Natural killer cell treated with Interleukin-12 subunit alpha and Interleukin-12 subunit beta and Interleukin-15 and Interleukin-18, amount 100 ng/mL, for 72 hours (primary cell): Measurements from ENCODE around the gene TAF7L. TPM values are rescaled to one million over a fixed set of nuclear protein-coding genes. Genes with fewer than 3 reads are reported as not detected.
"Not testable (repeated sequence)": the region's sequence is repeated elsewhere in the genome, so short reads cannot be mapped to it uniquely, and the experiment has no call there.

Experiments used
- ATAC-seq, 2 donors: fragments of 150-1000 bp; cut with Tn5 transposase in 1 of 2; sonication (Bioruptor Pico), chemical (Tn5 transposase) in 1 of 2; 2 replicates each; pipeline ENCODE4 v1.10.0; 2021
- DNase-seq: peaks from one replicate; pipeline ENCODE4 v3.0.0; 2022; ENCODE audit warnings: low spot score
- H3K27ac Mint-ChIP-seq, 2 donors: 1 replicate in 1 of 2; 2 replicates in 1 of 2; pipeline ENCODE4 v1.8.0; 2022; ENCODE audit warnings: mixed read lengths in 2 of 2, mild to moderate bottlenecking in 1 of 2, moderate library complexity in 1 of 2
- H3K27me3 Mint-ChIP-seq, 2 donors: 1 replicate in 1 of 2; 2 replicates in 1 of 2; pipeline ENCODE4 v1.8.0; 2022; ENCODE audit warnings: mixed read lengths in 2 of 2
- H3K36me3 Mint-ChIP-seq: one replicate; pipeline ENCODE4 v1.8.0; 2022; ENCODE audit warnings: mixed read lengths
- H3K4me1 Mint-ChIP-seq, 2 donors: 1 replicate in 1 of 2; 2 replicates in 1 of 2; pipeline ENCODE4 v1.8.0; 2022; ENCODE audit warnings: low read depth in 2 of 2, mixed read lengths in 2 of 2, mild to moderate bottlenecking in 1 of 2
- H3K4me3 Mint-ChIP-seq: one replicate; pipeline ENCODE4 v1.8.0; 2022; ENCODE audit warnings: mixed read lengths
- H3K9me3 Mint-ChIP-seq: 2 replicates; pipeline ENCODE4 v1.8.0; 2022; ENCODE audit warnings: mixed read lengths
- total RNA-seq, 2 donors: library from RNA; stranded (reverse); gene quantifications; one replicate each; pipeline ENCODE4 v1.2.3, GENCODE V29; 2022

TAF7L gene
- under 1 TPM; 0.19 to 0.84 TPM for total RNA-seq

GRCh38 chrX:101290957-101291603, at the start of gene TAF7L:
Gene TAF7L (minus strand): TSS chrX:101291334. CDS start chrX:101287543, 3,791 bp downstream.
- no peak within 1 kb of the TSS for H3K4me3 Mint-ChIP-seq
- H3K36me3 Mint-ChIP-seq, result no peaks in the 10 kb centered on the region
- ATAC-seq, result no peak
- no peaks in the 10 kb centered on the region for H3K4me1 Mint-ChIP-seq
- no peaks in the 10 kb centered on the region for H3K9me3 Mint-ChIP-seq
- H3K27me3 Mint-ChIP-seq, result peaks cover 0 to 13% of the 10 kb centered on the region in 2 donors
- H3K27ac Mint-ChIP-seq, result no peak within 1 kb of the TSS
- no peak for DNase-seq

DNA sequence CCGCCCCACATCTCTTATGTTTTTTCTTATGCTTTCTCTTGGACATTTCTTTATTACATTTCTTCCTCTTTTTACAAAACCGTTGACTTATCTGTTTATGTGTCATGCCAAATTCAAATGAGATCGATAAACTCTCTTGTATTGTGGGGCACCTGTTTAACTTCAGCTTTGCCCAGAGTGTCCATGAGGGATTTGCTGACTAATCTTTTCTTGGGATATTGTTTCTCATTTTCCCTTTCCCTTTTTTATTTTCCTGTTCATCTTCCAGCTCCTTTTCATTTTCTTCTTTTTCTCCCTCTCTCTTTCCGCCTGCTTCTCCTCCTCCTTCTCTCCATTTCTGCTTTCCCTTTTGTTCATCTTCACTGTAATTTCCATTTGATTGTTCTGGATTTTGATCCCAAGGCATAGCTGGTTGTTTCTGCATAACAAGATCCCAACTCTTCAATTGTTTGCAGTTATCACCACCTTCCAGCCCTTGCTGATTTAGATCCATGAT, 46.7 kb upstream of the TAF7L start:
- ATAC-seq, result no peak

GRCh38 chrX:101334310-101334709, 43.2 kb upstream of the TAF7L start:
- not testable (repeated sequence) for H3K9me3 Mint-ChIP-seq, H3K27me3 Mint-ChIP-seq, DNase-seq, ATAC-seq, H3K4me3 Mint-ChIP-seq, H3K36me3 Mint-ChIP-seq, H3K4me1 Mint-ChIP-seq, H3K27ac Mint-ChIP-seq

More for the DNA sequence above, 46.7 kb upstream of the TAF7L start:
- H3K27ac Mint-ChIP-seq, result no peak overlapping the region
- peaks cover 0 to 3% of the 10 kb centered on the region in 2 donors for H3K27me3 Mint-ChIP-seq
- H3K36me3 Mint-ChIP-seq, result no peaks in the 10 kb centered on the region
- no peaks in the 10 kb centered on the region for H3K4me1 Mint-ChIP-seq
- no peak for DNase-seq
- no peaks in the 10 kb centered on the region for H3K9me3 Mint-ChIP-seq
- H3K4me3 Mint-ChIP-seq, result no peak overlapping the region

DNA sequence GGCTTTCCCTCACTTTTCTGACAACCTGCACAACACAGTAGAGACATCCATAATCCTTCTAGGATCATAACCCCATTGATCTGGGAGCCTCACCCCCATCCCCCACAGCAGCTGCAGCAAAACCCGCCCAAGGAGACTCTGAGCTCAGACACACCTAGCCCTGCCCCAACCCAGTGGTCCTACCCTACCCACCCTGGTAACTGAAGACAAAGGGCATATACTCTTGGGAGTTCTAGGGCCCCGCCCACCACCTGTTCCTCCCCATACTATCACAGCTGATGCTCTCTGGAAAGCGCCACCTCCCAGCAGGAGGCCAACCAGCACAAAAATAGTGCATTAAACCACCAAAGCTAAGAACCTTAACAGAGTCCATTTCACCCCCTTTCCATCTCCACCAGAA, 35.5 kb upstream of the TAF7L start:
- H3K4me3 Mint-ChIP-seq, ATAC-seq, H3K27me3 Mint-ChIP-seq, H3K4me1 Mint-ChIP-seq, H3K36me3 Mint-ChIP-seq, H3K27ac Mint-ChIP-seq, DNase-seq, H3K9me3 Mint-ChIP-seq: not testable (repeated sequence)

DNA sequence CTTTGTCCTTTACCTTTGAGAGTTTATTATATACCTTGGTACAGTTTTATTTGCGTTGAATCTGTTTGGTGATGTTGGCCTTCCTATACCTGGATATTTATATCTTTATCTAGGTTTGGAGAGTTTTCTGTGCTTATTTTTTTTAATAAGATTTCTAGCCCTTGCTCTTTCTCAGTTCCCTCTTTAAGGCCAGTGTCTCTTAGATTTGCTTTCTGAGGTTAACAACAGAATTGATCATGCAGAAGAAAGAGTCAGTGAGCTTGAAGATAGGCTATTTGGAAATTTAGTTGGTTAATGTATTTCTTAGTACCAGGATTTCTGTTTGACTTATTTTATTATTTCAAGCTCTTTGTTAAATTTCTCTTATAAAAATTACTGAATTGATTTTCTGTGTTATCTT, 12.7 kb upstream of the TAF7L start:
- H3K4me3 Mint-ChIP-seq, result no peak overlapping the region
- no peaks in the 10 kb centered on the region for H3K9me3 Mint-ChIP-seq
- no peak overlapping the region for H3K27ac Mint-ChIP-seq
- DNase-seq, result no peak
- no peak for ATAC-seq
- H3K4me1 Mint-ChIP-seq, result no peaks in the 10 kb centered on the region
- peaks cover 0 to 7% of the 10 kb centered on the region in 2 donors for H3K27me3 Mint-ChIP-seq
- H3K36me3 Mint-ChIP-seq, result no peaks in the 10 kb centered on the region

- H3K9me3 Mint-ChIP-seq, H3K36me3 Mint-ChIP-seq, H3K4me1 Mint-ChIP-seq, H3K4me3 Mint-ChIP-seq, H3K27me3 Mint-ChIP-seq, DNase-seq, ATAC-seq, H3K27ac Mint-ChIP-seq: not testable (repeated sequence)
Observed at GRCh38 chrX:101295603-101296002, 4.5 kb upstream of the TAF7L start.

DNA sequence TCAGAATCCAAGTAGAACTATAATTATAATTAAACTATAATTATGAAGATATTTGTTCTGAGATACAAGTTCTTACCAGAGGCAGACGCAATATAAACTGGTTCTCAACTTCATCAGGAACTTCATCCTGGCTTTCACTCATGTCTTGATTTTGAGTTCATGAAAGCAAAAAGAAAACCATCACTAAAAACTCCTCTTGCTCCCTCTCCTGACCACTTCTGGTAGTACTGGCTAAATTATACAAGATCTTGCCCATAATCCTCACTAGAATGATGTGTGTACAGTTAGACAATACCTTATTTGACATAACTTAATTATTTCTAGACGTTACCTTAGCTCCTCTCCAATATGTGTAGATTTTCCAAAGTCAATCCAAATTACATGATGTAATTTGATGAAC, 3.7 kb downstream of the TAF7L start:
- no peaks in the 10 kb centered on the region for H3K4me1 Mint-ChIP-seq
- H3K27ac Mint-ChIP-seq, result no peak overlapping the region
- H3K27me3 Mint-ChIP-seq, result peaks cover 0 to 13% of the 10 kb centered on the region in 2 donors
- H3K36me3 Mint-ChIP-seq, result no peaks in the 10 kb centered on the region
- H3K9me3 Mint-ChIP-seq, result no peaks in the 10 kb centered on the region
- DNase-seq, result no peak
- H3K4me3 Mint-ChIP-seq, result no peak overlapping the region
- ATAC-seq, result no peak

- Mint-ChIP-seq H3K4me3 (no peak overlapping the region), H3K36me3 (no peaks in the 10 kb centered on the region), H3K27me3 (peaks cover 0 to 3% of the 10 kb centered on the region in 2 donors), H3K4me1 (no peaks in the 10 kb centered on the region), H3K9me3 (no peaks in the 10 kb centered on the region), H3K27ac (no peak overlapping the region)
- DNase-seq, result no peak
- ATAC-seq, result no peak
Observed at GRCh38 chrX:101276238-101276637, 14.9 kb downstream of the TAF7L start.

- no peak overlapping the region for H3K27ac Mint-ChIP-seq
- H3K36me3 Mint-ChIP-seq, result no peaks in the 10 kb centered on the region
- H3K4me1 Mint-ChIP-seq, result no peaks in the 10 kb centered on the region
- H3K4me3 Mint-ChIP-seq, result no peak overlapping the region
- no peaks in the 10 kb centered on the region for H3K9me3 Mint-ChIP-seq
- ATAC-seq (no peak), DNase-seq (no peak)
- peaks cover 0 to 8% of the 10 kb centered on the region in 2 donors for H3K27me3 Mint-ChIP-seq
Observed at GRCh38 chrX:101274198-101274597, 16.9 kb downstream of the TAF7L start.

GRCh38 chrX:101265869-101266428, 25.2 kb downstream of the TAF7L start:
- no peaks in the 10 kb centered on the region for H3K9me3 Mint-ChIP-seq
- no peaks in the 10 kb centered on the region for H3K4me1 Mint-ChIP-seq
- no peak overlapping the region for H3K4me3 Mint-ChIP-seq
- ATAC-seq, result no peak
- H3K27me3 Mint-ChIP-seq, result peaks cover 0 to 5% of the 10 kb centered on the region in 2 donors
- no peaks in the 10 kb centered on the region for H3K36me3 Mint-ChIP-seq
- no peak for DNase-seq
- no peak overlapping the region for H3K27ac Mint-ChIP-seq

DNA sequence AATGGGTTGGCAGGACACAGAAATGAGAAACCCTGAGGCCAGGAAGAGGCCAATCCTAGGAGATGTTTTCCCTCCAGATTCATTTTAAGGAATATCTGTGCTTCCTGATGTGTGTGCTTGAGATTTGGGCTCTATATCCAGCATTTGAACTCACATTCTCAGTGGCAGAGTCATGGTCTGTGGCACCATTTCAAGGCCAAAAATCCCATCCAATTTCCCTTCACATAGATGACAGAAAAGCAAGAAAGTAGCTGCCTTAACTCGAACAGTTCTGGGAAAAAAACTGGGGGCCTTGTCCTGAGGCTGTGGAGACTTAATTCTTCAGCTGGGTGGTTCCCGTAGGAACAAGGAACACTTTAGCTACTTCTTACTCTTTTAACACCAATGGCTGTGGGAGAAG, 27.4 kb downstream of the TAF7L start:
- DNase-seq (no peak), ATAC-seq (no peak)
- Mint-ChIP-seq H3K27ac (no peak overlapping the region), H3K36me3 (no peaks in the 10 kb centered on the region), H3K4me1 (no peaks in the 10 kb centered on the region), H3K4me3 (no peak overlapping the region), H3K9me3 (no peaks in the 10 kb centered on the region), H3K27me3 (no peaks in the 10 kb centered on the region)

DNA sequence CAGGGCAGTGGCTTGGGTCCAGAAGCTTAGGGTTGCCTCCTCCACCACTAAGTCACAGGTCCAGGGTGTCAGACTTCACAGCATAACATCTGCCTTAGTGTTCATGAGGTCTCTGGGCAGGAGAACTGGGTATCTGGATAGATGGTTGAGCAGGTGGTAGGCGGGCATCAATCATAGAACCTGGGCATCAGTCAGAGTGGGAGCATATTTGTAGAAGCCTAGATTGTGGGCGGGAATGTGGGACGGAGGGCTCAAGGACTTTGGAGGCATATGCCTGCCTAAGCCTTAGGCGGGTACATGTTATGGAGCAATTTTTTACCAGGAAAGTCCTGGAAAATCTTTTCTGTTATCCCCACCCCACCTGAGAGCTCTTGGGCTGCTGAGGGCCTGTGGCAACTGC, 28.5 kb downstream of the TAF7L start:
- Mint-ChIP-seq H3K9me3 (no peaks in the 10 kb centered on the region), H3K4me3 (no peak overlapping the region), H3K27me3 (no peaks in the 10 kb centered on the region), H3K36me3 (no peaks in the 10 kb centered on the region), H3K27ac (no peak overlapping the region), H3K4me1 (peaks cover 0 to 2% of the 10 kb centered on the region in 2 donors)
- ATAC-seq (no peak), DNase-seq (no peak)

DNA sequence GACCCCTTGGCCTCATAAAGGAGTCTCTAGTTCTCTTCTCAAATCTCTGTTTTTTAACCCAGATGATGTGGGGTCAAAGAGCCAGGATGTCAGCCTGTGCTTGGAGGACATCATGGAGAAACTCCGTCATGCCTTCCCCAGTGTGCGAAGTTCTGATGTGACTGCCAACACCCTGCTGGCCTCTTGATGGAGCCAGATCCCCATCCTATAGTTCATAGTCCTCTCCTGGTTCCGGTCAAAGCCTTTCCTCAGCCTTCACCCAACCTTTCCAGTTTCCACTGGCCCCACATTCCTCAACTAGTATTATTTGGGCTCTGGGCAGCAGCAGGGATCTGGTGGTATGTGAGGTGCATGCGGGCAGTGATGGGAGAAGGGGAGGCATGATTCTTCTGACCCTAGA, 30.7 kb downstream of the TAF7L start:
- H3K27ac Mint-ChIP-seq, result no peak overlapping the region
- H3K9me3 Mint-ChIP-seq, result no peaks in the 10 kb centered on the region
- ATAC-seq (no peak), DNase-seq (no peak)
- no peaks in the 10 kb centered on the region for H3K27me3 Mint-ChIP-seq
- H3K4me1 Mint-ChIP-seq, result peaks cover 0 to 5% of the 10 kb centered on the region in 2 donors
- H3K36me3 Mint-ChIP-seq, result no peaks in the 10 kb centered on the region
- no peak overlapping the region for H3K4me3 Mint-ChIP-seq

GRCh38 chrX:101258259-101258581, 32.9 kb downstream of the TAF7L start:
- H3K4me1 Mint-ChIP-seq, result peaks cover 0 to 5% of the 10 kb centered on the region in 2 donors
- no peaks in the 10 kb centered on the region for H3K36me3 Mint-ChIP-seq
- DNase-seq (no peak), ATAC-seq (no peak)
- no peaks in the 10 kb centered on the region for H3K27me3 Mint-ChIP-seq
- H3K9me3 Mint-ChIP-seq, result no peaks in the 10 kb centered on the region
- H3K27ac Mint-ChIP-seq, result no peak overlapping the region
- no peak overlapping the region for H3K4me3 Mint-ChIP-seq
